ENCODE data around the gene ZC3H13. TPM values are rescaled to one million over a fixed set of nuclear protein-coding genes. Genes with fewer than 3 reads are reported as not detected.

The ZC3H13 gene, protein sequence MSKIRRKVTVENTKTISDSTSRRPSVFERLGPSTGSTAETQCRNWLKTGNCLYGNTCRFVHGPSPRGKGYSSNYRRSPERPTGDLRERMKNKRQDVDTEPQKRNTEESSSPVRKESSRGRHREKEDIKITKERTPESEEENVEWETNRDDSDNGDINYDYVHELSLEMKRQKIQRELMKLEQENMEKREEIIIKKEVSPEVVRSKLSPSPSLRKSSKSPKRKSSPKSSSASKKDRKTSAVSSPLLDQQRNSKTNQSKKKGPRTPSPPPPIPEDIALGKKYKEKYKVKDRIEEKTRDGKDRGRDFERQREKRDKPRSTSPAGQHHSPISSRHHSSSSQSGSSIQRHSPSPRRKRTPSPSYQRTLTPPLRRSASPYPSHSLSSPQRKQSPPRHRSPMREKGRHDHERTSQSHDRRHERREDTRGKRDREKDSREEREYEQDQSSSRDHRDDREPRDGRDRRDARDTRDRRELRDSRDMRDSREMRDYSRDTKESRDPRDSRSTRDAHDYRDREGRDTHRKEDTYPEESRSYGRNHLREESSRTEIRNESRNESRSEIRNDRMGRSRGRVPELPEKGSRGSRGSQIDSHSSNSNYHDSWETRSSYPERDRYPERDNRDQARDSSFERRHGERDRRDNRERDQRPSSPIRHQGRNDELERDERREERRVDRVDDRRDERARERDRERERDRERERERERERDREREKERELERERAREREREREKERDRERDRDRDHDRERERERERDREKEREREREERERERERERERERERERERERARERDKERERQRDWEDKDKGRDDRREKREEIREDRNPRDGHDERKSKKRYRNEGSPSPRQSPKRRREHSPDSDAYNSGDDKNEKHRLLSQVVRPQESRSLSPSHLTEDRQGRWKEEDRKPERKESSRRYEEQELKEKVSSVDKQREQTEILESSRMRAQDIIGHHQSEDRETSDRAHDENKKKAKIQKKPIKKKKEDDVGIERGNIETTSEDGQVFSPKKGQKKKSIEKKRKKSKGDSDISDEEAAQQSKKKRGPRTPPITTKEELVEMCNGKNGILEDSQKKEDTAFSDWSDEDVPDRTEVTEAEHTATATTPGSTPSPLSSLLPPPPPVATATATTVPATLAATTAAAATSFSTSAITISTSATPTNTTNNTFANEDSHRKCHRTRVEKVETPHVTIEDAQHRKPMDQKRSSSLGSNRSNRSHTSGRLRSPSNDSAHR (N-terminal part only)
- polyA plus RNA-seq (ENCODE audit: insufficient read length in 4 of 4) = 10 to 100 TPM; 59.7 to 74.2 (median 69.0) TPM

DNA sequence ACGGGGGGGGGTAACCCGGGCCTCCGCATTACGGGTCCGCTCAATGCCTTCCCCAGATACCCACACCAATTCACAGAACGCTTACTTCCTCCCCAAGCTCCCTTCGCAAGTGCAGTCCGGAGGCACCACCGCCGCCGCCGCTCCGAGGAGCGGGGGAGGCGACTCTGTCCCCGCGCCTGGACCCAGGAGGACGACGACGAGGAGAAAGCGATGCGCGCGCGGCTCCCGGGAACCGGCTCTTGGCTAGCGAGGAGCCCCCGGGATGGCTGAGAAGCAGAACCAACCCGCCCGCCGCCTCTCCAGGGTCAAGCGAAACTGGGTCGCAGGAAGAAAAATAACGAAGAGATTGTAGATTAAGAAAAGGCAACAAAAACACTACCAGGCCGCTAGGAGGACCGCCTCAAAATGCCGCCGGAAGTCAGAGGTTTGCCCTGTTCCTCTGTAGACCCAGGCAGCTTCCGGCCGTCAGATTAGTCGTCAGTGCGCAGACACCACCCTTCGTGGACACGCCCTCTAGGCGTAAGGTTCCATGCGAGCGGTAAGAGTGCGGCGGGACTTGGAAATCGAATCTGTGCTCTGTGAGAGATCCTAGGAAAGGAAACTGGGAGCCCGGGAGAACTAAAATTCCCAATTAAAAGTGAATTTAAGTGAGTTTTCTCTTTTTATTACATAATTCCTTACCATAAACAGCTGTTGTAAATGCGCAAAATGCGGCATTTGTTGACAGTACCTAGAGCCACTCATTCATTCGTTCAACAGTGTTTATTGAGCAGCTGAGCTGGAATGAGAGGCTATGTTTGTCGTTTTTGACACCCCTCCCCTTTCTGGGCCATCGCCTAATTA, at the start of gene ZC3H13:
ZC3H13 (minus strand) TSS at position 428 of the 843 bp plus-strand sequence. CDS start 7,239 bp downstream, outside the sequence.
- DNase-seq (ENCODE audit: low read depth in 4 of 4, low spot score in 3 of 4) = peak; percentile 85 to 93 (median 90)

DNA sequence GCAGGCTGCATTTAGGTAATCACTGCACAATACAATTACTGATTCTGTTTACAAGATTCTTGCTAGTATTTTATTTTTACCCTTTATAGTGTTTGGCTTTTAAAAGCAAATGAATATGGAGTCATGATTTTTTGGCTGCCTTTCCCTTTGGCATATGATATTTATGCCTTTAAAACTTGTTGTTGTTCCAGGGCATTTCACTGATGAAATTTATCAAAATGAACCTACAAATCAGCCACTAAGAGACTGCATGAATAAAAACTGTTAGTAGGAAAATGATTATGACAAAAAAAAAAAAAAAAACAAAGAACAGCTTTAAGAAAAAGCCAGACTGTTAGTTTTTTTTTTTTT, 49.7 kb upstream of the ZC3H13 start:
- no peak for DNase-seq (ENCODE audit: low read depth in 4 of 4, low spot score in 3 of 4)

DNA sequence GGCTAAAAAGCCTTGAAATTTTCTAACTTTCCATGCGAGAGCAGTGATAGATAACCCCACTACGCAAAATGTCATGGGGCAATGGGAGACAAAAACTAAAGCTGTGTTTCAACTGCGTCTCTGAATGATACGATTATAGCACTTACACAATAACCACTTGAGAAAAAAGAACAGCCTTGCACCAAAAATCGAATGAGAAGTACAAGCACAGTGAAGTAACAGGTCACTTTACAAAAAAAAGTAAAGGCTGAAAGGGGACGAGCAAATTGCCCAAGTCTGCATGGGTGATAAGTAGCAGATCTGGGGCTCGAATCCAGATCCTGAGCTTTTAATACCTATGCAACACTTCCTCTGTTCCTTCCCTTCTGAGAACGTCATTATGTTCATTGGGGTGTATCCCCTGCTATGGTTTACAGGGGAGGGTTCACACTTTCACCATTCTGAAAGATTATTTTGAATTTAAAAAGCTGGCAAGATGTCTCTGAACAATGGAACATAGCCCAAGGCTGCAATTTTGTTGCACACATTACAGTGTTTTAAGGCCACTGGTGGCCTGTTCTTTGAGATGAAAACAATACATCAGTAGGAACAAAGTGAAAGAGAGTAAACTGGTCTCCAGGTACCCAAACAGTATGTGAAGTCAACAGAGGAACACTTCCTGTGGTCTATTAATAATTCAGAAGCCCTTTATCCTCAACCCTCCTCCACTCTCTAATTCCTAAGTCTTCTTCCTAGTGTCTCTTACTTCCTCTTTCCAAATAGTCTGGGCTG, 49.1 kb upstream of the ZC3H13 start:
- DNase-seq (ENCODE audit: low read depth in 4 of 4, low spot score in 3 of 4) = no peak

- DNase-seq (ENCODE audit: low read depth in 4 of 4, low spot score in 3 of 4) = no peak
Observed at GRCh38 chr13:46101002-46101401, 48.5 kb upstream of the ZC3H13 start.

DNA sequence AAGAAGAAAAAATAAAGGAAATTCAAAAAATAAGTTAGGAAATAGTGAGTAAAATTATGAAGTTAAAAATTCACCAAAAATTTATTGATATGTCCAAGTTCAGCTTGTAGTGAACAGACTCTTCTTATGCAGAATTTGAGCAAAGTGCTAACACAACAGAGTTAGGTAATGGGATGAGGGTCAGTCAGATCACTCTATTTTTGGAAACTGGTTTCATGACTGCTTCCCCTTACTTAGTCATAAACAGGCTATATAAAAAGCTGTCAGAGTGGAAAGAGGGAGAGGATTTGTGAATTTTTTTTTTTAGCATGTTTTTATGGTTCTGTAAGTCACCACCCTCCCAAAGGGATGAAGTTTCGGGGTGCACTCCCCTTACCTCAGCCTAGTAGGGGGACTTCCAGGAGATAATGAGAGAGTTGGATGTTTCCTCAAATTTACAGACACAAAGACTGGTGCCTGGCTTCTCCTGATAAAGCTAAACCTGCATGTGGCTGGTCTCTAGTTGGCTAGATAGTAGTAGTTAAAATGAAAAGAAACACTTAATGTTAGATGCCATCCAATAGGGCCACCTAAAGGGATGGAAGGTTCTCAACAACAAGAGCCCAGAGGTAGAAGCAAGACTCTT, 47.8 kb upstream of the ZC3H13 start:
- no peak for DNase-seq (ENCODE audit: low read depth in 4 of 4, low spot score in 3 of 4)

DNA sequence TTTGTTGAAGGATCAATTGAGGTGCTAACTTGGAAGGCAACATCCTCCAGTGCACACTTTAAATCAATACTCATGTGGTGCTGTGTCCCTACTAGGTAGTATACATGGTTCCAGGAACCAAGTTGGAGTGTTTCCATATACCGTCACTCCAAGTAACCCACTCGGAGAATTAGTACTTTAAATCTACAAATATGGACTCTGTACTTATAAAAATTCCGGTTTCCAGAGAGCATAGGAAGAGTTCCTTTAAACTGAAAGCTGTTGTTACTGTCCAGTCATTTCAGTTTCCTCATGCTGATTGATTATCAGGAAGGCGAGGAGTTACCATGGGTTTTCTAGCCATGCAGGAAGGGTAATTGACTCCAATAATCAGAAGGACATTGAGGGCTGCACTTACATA, 45.1 kb upstream of the ZC3H13 start:
- no peak for DNase-seq (ENCODE audit: low read depth in 4 of 4, low spot score in 3 of 4)

DNA sequence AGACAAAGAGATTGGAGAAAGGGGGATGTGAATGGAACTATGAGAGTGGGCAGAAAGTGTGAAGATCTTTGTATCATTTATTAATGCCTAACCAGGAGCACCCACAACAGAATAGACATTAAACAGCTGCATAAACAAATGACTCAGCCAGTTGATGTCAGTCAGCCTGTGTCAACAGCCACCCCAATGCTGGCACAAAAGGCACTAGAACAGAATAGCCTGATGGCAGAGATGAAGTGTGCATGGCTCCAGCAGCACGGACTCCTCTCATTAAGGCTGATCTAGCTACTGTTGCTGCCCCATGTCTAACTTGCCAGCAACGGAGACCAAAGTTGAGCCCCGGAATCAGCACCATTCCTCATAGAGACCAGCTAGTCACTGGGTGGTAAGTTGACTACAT, 44.5 kb upstream of the ZC3H13 start:
- DNase-seq (ENCODE audit: low read depth in 4 of 4, low spot score in 3 of 4) = no peak

DNA sequence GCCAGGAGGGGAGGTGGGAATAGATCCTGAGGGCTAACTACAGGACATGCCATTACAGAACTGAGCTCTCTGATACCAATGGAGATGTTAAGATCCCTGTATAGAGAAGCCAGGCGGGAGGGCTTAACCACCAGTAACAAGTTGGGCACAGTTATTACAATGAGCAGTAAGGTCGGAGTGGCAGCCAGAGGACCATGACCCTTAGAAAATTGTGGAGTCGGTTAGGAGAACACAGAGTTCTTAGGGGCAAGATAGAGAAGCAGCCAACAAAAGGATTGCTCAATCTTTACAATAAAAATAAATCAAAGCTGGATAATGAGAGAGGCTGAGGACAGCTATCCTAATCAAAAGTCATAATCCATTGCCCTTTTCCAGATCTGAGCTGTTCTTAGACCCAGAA, 41.9 kb upstream of the ZC3H13 start:
- no peak for DNase-seq (ENCODE audit: low read depth in 4 of 4, low spot score in 3 of 4)

DNA sequence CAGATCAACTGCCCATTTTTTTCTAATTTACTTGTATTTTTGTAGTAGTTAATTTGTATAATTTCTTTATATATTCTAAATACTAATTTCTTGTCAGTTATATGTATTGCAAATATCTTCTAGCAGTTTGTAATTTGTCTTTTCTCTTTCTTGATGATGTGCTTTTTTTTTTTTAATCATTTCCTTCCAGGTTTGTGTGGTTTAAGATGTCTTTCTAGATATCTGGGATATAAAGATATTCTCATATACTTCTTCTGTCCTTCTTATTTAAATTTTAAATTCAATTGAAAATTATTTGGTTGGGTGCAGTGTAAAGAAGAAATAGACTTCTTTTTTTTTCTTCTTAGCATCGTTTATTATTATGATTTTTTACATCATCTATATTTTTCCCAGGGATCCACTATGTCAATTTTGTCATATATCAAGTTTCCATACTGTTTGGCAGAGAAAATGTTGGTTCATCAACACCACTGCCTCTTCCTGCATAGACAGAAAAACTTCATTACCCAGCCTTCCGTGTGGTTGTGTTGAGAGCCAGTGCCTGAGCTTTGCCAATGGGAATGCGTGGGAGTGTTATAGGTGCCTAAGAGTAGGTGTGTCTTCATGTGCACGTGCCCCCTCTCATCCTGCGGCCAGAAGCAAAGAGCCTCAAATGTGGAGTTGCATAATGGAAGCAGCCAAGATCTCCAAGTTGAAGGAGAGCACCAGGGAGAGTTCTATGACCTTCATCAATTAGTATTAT, 36.4 kb upstream of the ZC3H13 start:
- no peak for DNase-seq (ENCODE audit: low read depth in 4 of 4, low spot score in 3 of 4)

DNA sequence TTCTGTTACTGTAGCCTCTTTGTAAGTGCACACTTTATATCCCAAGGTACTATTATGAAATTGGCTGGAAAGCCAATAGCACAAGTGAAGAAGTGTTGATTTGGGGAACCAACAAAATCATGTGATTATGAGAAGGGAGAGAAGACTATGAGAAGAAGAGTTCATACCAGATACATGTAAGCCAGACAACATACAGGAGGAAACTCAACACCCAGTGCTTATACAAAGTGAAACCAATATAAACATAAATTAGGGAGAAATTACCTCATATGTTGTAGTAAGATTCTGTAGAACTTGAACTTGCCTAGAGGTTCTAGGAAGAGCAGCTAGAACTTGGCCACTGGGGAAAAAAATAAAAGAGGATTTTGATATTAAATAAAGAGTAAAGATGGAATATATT, 34.9 kb upstream of the ZC3H13 start:
- no peak for DNase-seq (ENCODE audit: low read depth in 4 of 4, low spot score in 3 of 4)

- DNase-seq (ENCODE audit: low read depth in 4 of 4, low spot score in 3 of 4) = no peak
Observed at GRCh38 chr13:46086985-46087384, 34.4 kb upstream of the ZC3H13 start.

- DNase-seq (ENCODE audit: low read depth in 4 of 4, low spot score in 3 of 4) = no peak
Observed at GRCh38 chr13:46086421-46086922, 33.9 kb upstream of the ZC3H13 start.

GRCh38 chr13:46085737-46086136, 33.2 kb upstream of the ZC3H13 start:
- DNase-seq (ENCODE audit: low read depth in 4 of 4, low spot score in 3 of 4) = no peak

GRCh38 chr13:46082324-46082723, 29.8 kb upstream of the ZC3H13 start:
- no peak for DNase-seq (ENCODE audit: low read depth in 4 of 4, low spot score in 3 of 4)

GRCh38 chr13:46079770-46080169, 27.2 kb upstream of the ZC3H13 start:
- no peak for DNase-seq (ENCODE audit: low read depth in 4 of 4, low spot score in 3 of 4)

DNA sequence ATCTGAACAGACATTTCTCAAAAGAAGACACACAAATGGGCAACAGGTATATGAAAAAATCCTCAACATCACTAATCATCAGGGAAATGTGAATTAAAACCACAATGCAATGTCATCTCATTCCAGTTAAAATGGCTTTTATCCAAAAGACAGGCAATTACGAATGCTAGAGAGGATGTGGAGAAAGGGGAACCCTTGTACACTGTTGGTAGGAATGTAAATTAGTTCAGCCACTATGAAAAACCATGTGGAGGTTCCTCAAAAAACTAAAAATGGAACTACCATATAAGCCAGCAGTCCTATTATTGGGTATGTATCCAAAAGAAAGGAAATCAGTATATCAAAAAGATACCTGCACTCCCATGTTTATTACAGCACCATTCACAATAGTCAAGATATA, 24.7 kb upstream of the ZC3H13 start:
- no peak for DNase-seq (ENCODE audit: low read depth in 4 of 4, low spot score in 3 of 4)

DNA sequence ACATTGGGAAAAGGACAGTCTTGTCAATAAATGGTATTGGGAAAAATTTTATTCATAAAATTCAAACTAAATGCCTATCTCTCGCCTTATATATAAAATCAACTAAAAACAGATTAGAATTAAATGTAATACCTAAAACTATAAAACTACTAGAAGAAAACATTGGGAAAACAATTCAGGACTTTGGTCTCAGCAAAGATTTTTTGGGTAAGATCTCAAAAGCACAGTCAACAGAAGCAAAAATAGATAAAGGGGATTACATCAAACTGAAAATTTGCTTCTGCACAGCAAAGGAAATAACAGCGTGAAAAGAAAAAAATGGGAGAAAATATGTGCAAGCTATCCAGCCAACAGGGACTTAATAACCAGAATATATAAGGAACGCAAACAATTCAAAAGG, 24.3 kb upstream of the ZC3H13 start:
- DNase-seq (ENCODE audit: low read depth in 4 of 4, low spot score in 3 of 4) = no peak

- DNase-seq (ENCODE audit: low read depth in 4 of 4, low spot score in 3 of 4) = no peak
Observed at GRCh38 chr13:46075811-46076210, 23.3 kb upstream of the ZC3H13 start.

Measured in right renal pelvis (tissue), 4 donors.